HG03108 (cell line): Measurements from ENCODE around the gene PNKP.
"Not testable (repeated sequence)": the region's sequence is repeated elsewhere in the genome, so short reads cannot be mapped to it uniquely, and the experiment has no call there.

Experiments
- ATAC-seq: cut with Tn5 transposase; IDR thresholded peaks from one replicate; pipeline ENCODE4 v1.9.1; 2021; ENCODE audit warnings: moderate library complexity; ENCODE audit not compliant: unreplicated experiment

The PNKP gene

GRCh38 chr19:49824662-49825061 lies 42.7 kb downstream of the PNKP start:
- no peak for ATAC-seq

DNA sequence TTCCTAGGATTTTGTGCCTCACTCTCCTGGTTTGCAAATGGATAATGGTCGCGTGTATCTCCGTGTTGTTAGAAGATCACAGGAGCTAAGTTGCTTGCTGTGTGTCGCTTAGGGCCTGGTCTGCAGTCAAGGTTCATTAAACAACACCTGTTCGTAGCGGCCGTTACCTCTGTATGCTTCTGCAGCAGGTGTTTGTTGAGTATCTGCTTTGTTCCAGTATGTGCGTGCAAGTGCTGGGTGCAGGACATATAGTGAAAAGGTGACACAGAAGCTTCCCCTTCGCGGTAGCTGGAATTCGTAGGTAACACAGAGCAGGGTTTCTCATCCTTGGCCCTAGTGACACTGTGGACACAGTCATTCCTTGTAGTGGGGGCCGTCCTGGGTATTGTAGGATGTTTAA lies 43.9 kb downstream of the PNKP start:
- ATAC-seq = no peak

DNA sequence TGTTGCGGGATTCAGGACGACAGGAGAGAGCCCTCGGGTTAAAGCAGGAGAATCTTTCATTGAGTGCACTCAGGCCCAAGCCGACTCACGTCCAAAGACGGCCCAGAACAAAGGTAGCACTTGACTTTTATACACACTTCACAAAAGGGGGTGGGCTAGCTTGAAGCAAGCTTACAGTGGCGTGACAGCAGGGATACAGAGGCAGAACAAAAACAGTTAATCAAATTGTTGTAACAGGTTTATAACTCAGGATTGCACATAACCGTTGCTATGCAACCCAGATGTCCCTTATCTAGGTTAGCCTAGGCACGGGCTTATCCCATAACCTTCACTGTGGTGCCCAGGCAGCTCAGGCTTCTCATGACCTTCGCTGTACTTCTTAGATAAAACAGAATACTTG lies 47.3 kb downstream of the PNKP start:
- no peak for ATAC-seq

- ATAC-seq = not testable (repeated sequence)
Measured at GRCh38 chr19:49819452-49820115, 47.8 kb downstream of the PNKP start.

- ATAC-seq = no peak
Measured at GRCh38 chr19:49818649-49819370, 48.6 kb downstream of the PNKP start.

DNA sequence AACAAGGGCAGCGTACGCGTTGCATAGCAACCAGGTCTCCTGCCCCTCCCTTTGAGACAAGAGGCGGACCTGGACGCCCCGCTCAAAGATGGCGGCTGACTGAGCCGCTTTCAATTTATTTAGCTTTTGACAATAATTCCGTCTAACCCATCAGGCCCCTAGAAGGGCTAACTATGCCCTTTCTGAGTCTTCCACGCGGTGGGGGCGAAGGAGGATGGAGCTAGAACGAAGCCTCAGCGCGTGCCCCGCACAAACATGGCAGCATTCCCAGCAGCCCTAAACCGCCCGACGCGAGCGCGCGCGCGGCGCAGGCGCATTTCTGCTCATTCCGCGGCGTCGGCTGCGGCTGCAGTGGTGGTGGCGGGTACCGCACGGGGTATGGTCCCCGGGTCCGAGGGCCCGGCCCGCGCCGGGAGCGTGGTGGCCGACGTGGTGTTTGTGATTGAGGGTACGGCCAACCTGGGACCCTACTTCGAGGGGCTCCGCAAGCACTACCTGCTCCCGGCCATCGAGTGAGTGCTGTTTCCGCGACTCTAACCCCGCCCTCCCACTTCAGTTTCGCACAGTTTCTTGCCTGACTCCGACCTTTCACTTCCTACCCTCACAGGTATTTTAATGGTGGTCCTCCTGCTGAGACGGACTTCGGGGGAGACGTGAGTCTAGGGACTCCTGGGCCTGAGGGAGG lies 49.3 kb downstream of the PNKP start, which contains the start of gene MED25:
MED25 (plus strand) TSS at position 326 of the 685 bp plus-strand sequence; CDS start at position 379, 53 bp downstream.
- peak; percentile 55 for ATAC-seq

- no peak for ATAC-seq
Measured at GRCh38 chr19:49816590-49816989, 50.8 kb downstream of the PNKP start.

GRCh38 chr19:49814010-49814409 lies 53.4 kb downstream of the PNKP start:
- no peak for ATAC-seq

DNA sequence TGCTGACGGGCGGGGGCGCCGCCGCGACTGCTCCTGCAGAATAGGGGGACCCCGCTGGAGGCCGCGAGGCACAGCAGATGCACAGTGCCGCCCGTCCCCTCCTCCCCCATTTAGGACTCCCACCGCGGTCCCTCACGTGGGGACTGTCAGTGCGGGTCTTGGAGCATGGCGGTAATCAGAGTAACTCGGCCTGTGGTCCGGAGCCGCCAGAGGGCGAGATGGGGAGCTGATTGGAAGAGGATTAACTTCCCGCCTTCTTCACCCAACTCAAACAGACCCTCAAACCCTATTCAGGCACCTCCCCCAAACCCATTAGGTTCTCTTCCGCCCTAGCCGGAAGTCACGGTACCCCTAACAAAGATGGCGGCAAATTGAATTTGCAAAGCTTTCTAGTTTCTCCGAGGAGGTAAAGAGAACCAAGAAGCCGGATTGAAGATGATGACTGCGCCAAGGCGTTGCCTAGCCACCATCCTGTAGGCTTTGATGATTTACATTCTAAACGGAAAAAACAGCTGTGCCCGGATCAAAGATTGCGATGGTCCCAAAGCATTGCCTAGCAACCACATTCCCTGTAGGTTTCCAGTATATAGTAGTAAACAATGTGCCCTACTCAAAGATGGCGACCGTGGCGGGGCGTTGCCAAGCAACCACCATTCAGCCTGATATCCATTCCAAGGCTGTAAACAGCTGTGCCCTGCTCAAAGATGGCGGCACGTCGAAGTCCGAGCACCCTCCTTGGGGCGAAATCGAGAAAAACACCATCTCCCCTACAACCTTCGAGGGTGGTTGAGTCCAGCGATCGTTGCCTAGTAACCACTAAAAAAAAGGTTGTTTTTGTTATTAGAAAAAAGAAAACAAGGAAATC lies 54.1 kb downstream of the PNKP start, which contains the start of gene FUZ:
FUZ (minus strand) TSS at position 296 of the 865 bp plus-strand sequence; CDS start at position 110, 186 bp downstream.
- ATAC-seq = peak; percentile 39

- ATAC-seq = no peak
Measured at GRCh38 chr19:49812452-49812996, 54.9 kb downstream of the PNKP start.

- ATAC-seq = no peak
Measured at GRCh38 chr19:49811328-49811727, 56.0 kb downstream of the PNKP start.
